ENCODE measurements around the gene PTPN21. TPM values are rescaled to one million over a fixed set of nuclear protein-coding genes. Genes with fewer than 3 reads are reported as not detected.

PTPN21 gene
- total RNA-seq, 1 donor: 17.4 TPM

DNA sequence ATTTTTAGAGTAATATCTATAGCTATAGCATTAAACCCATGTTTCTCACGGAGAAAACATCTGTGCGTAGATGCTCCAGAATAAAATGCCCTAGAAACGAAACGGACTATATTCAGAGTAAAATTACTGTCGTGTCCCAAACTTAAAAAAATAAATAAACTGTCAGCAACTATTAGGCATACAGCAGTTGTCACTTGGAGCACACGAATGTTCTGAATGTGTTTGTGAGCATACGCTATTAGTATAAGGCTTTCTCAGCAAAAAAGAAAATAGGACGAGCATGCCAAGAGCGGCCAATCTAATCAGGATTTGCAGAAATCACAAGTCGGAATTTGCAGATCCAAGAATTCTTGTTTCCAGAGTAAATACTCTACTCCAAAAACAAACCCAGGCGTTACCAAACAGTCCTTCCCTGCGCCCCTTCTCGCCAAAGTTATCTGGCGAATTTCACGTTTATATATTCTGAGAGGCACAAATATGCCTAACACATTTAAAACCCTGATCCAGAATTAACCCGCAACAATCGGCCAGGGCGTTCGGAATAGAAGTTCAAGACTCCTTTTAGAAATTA, 836 bp downstream of the PTPN21 start:
- peaks cover 48% of the 10 kb centered on the region for H3K4me1 ChIP-seq (ENCODE audit: insufficient read depth, low read length)
- no peak for DNase-seq (ENCODE audit: insufficient read length, low spot score, missing footprints)
- H3K4me2 ChIP-seq (ENCODE audit: insufficient read depth, low read length): peak overlapping the region; percentile 93
- TF ChIP-seq, protein P1, sequence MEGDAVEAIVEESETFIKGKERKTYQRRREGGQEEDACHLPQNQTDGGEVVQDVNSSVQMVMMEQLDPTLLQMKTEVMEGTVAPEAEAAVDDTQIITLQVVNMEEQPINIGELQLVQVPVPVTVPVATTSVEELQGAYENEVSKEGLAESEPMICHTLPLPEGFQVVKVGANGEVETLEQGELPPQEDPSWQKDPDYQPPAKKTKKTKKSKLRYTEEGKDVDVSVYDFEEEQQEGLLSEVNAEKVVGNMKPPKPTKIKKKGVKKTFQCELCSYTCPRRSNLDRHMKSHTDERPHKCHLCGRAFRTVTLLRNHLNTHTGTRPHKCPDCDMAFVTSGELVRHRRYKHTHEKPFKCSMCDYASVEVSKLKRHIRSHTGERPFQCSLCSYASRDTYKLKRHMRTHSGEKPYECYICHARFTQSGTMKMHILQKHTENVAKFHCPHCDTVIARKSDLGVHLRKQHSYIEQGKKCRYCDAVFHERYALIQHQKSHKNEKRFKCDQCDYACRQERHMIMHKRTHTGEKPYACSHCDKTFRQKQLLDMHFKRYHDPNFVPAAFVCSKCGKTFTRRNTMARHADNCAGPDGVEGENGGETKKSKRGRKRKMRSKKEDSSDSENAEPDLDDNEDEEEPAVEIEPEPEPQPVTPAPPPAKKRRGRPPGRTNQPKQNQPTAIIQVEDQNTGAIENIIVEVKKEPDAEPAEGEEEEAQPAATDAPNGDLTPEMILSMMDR (IDR thresholded peaks at IDR 0.05; ENCODE audit: extremely low read depth, low read depth, low read length): no peak
- H3K79me2 ChIP-seq (ENCODE audit: insufficient read depth, low read length): peaks cover 41% of the 10 kb centered on the region
- H4K20me1 ChIP-seq (ENCODE audit: insufficient read depth, low read length): no peaks in the 10 kb centered on the region
- H3K27ac ChIP-seq (ENCODE audit: low read depth, low read length): peak overlapping the region; percentile 52
- peak overlapping the region; percentile 81 for H2AFZ ChIP-seq (ENCODE audit: low read length)
- no peaks in the 10 kb centered on the region for H3K27me3 ChIP-seq (ENCODE audit: insufficient read depth, low read length)
- H3K36me3 ChIP-seq (ENCODE audit: insufficient read depth, low read length): peaks cover 6% of the 10 kb centered on the region
- no peaks in the 10 kb centered on the region for H3K9me3 ChIP-seq (ENCODE audit: low read depth, low read length)
- peak overlapping the region; percentile 83 for H3K4me3 ChIP-seq (ENCODE audit: insufficient read depth, low read length)

DNA sequence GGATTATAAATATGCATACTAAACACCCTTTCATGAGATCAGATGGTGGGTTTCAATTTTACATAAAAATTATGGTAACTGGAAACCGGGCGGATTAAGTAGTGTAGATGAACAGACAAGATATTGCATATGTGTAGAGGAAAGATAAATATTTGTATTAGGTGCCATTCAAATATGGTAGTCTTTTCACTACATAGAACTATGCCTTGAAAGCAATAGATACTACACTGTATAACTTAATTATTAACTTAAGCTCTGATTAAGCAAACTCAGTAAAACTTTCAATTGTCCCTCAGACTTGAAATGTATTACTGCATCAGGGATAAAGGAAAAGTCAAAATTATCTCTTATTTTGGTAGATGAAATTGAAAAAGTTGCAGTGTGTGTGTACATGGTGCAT, 1.9 kb downstream of the PTPN21 start:
- H3K4me2 ChIP-seq (ENCODE audit: insufficient read depth, low read length): peak overlapping the region; percentile 93
- H4K20me1 ChIP-seq (ENCODE audit: insufficient read depth, low read length): no peaks in the 10 kb centered on the region
- no peak for DNase-seq (ENCODE audit: insufficient read length, low spot score, missing footprints)
- H2AFZ ChIP-seq (ENCODE audit: low read length): no peak overlapping the region
- peaks cover 11% of the 10 kb centered on the region for H3K36me3 ChIP-seq (ENCODE audit: insufficient read depth, low read length)
- TF ChIP-seq, protein P1 (IDR thresholded peaks at IDR 0.05; ENCODE audit: extremely low read depth, low read depth, low read length): no peak
- peaks cover 52% of the 10 kb centered on the region for H3K79me2 ChIP-seq (ENCODE audit: insufficient read depth, low read length)
- H3K4me3 ChIP-seq (ENCODE audit: insufficient read depth, low read length): no peak overlapping the region
- no peaks in the 10 kb centered on the region for H3K9me3 ChIP-seq (ENCODE audit: low read depth, low read length)
- peaks cover 48% of the 10 kb centered on the region for H3K4me1 ChIP-seq (ENCODE audit: insufficient read depth, low read length)
- no peak overlapping the region for H3K27ac ChIP-seq (ENCODE audit: low read depth, low read length)
- H3K27me3 ChIP-seq (ENCODE audit: insufficient read depth, low read length): no peaks in the 10 kb centered on the region

DNA sequence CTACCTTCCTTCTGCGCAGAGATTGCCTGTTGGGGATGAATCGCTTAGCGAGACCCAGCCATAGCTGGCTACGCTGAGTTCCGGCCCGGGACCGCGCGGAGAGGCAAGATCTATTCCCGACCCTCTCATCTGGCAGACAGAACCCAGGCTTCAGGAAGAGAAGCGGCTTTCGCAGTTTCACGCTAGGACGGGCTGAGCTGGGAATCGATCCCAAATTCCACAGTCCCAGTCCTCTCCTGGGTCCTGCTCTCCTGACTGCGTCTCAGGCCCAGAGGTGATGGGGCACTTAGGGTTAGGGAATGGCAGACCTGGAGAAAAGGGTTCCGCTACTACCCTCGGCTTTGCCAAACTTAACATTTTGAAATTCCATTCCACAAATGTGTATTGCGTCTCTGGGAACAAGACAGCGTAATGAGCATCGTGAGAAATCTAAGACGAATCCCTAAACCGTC, 2.8 kb downstream of the PTPN21 start:
- Histone ChIP-seq H3K4me1 (ENCODE audit: insufficient read depth, low read length) (peaks cover 42% of the 10 kb centered on the region), H3K27me3 (ENCODE audit: insufficient read depth, low read length) (no peaks in the 10 kb centered on the region), H3K9me3 (ENCODE audit: low read depth, low read length) (no peaks in the 10 kb centered on the region), H2AFZ (ENCODE audit: low read length) (peak overlapping the region; percentile 93), H3K4me3 (ENCODE audit: insufficient read depth, low read length) (peak overlapping the region; percentile 84), H4K20me1 (ENCODE audit: insufficient read depth, low read length) (no peaks in the 10 kb centered on the region), H3K36me3 (ENCODE audit: insufficient read depth, low read length) (peaks cover 19% of the 10 kb centered on the region), H3K27ac (ENCODE audit: low read depth, low read length) (peak overlapping the region; percentile 64), H3K79me2 (ENCODE audit: insufficient read depth, low read length) (peaks cover 59% of the 10 kb centered on the region), H3K4me2 (ENCODE audit: insufficient read depth, low read length) (peak overlapping the region; percentile 96)
- TF ChIP-seq, protein P1 (IDR thresholded peaks at IDR 0.05; ENCODE audit: extremely low read depth, low read depth, low read length): no peak
- DNase-seq (ENCODE audit: insufficient read length, low spot score, missing footprints): peak; percentile 89

DNA sequence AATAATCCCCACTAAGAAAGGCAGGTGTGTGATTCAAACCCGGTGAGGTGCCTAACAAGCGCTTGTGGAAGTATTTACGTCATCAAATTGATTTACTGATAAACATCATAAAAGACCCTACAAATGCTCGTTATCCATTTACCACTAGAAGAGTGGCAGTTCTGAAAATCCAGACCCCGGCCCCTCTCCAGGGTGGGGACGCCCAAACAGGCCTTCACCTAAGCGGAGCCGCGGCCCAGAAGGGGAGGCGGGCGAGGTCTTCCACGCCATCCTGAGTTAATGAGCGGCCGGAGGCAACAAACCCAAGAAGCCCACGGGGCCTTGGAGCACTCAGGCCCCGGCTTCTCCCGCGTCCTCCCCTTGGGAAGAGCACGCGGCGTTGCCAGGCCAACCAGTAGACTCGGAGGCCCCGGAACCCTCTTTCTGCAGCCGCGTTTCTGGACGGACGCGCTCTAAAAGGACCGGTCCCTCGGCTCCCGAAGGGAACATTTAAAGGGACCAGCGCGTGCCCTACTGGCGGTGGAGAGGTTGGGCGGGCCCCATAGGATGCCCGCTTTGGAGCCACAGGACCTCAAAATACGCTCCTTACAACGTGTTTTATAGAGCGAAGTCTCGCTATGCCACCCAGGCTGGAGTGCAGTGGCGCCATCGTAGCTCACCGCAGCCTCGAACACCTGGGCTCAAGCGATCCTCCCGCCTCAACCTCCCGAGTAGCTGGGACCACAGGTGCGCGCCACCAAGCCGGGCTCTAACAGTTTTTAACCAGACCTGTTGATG, 3.5 kb downstream of the PTPN21 start:
- no peaks in the 10 kb centered on the region for H3K9me3 ChIP-seq (ENCODE audit: low read depth, low read length)
- TF ChIP-seq, protein P1 (IDR thresholded peaks at IDR 0.05; ENCODE audit: extremely low read depth, low read depth, low read length): peak; percentile 25
- H3K4me3 ChIP-seq (ENCODE audit: insufficient read depth, low read length): peak overlapping the region; percentile 84
- H2AFZ ChIP-seq (ENCODE audit: low read length): peak overlapping the region; percentile 93
- H3K4me1 ChIP-seq (ENCODE audit: insufficient read depth, low read length): peaks cover 36% of the 10 kb centered on the region
- peaks cover 66% of the 10 kb centered on the region for H3K79me2 ChIP-seq (ENCODE audit: insufficient read depth, low read length)
- peak; percentile 97 for DNase-seq (ENCODE audit: insufficient read length, low spot score, missing footprints)
- peak overlapping the region; percentile 96 for H3K4me2 ChIP-seq (ENCODE audit: insufficient read depth, low read length)
- peak overlapping the region; percentile 64 for H3K27ac ChIP-seq (ENCODE audit: low read depth, low read length)
- H4K20me1 ChIP-seq (ENCODE audit: insufficient read depth, low read length): no peaks in the 10 kb centered on the region
- peaks cover 23% of the 10 kb centered on the region for H3K36me3 ChIP-seq (ENCODE audit: insufficient read depth, low read length)
- H3K27me3 ChIP-seq (ENCODE audit: insufficient read depth, low read length): no peaks in the 10 kb centered on the region

Measured in osteoblast (primary cell).